Endothelial cell of umbilical vein (primary cell): ENCODE measurements around the gene VEGFA. TPM values are rescaled to one million over a fixed set of nuclear protein-coding genes. Genes with fewer than 3 reads are reported as not detected.

Source experiments
- BruUV-seq: library from RNA; stranded (reverse); fragments of 400-500 nt; replicated peaks from 2 replicates; lab custom pipeline; 2021; lab: Mats Ljungman, UMichigan
- CTCF ChIA-PET: fragments of 300-600, 350-600 bp; sonication (Branson Sonifier 250); formaldehyde crosslinking; loops from one replicate; lab custom pipeline; 2021; ENCODE audit warnings: antibody characterized with exemption, inconsistent platforms; lab: Charles Lee
- POLR2A ChIA-PET: fragments of 300-600, 350-600 bp; sonication (Branson Sonifier 250); formaldehyde crosslinking; loops from one replicate; lab custom pipeline; 2021; ENCODE audit warnings: antibody characterized with exemption, inconsistent platforms; lab: Charles Lee
- DNase-seq: peaks from one replicate; pipeline ENCODE4 v3.0.0-alpha.2; 2011; ENCODE audit warnings: low read depth, low spot score
- FAIRE-seq: peaks from 2 replicates; lab custom pipeline; 2011; peaks lifted over from hg19 to GRCh38; lab: Jason Lieb, UNC
- H2AFZ ChIP-seq: 2 replicates; pipeline ENCODE4 v1.6.0; 2012; ENCODE audit warnings: low read depth, low read length, control low read depth, inconsistent platforms
- H3K27ac ChIP-seq: 2 replicates; pipeline ENCODE4 v1.5.1; 2011; ENCODE audit warnings: low read depth, mild to moderate bottlenecking, control low read depth, low read length, moderate library complexity; ENCODE audit not compliant: insufficient read depth
- H3K27me3 ChIP-seq, 2 experiments: 2 replicates each; pipeline versions ENCODE4 v1.6.0 to v1.6.1; 2011; ENCODE audit warnings: low read length in 2 of 2, mixed read lengths in 1 of 2; ENCODE audit not compliant: control insufficient read depth in 2 of 2, insufficient read depth in 2 of 2
- H3K36me3 ChIP-seq, 2 experiments: 2 replicates in 1 of 2; 3 replicates in 1 of 2; pipeline ENCODE4 v1.5.1; 2011; ENCODE audit warnings: low read length in 2 of 2, mild to moderate bottlenecking in 1 of 2, moderate library complexity in 1 of 2; ENCODE audit not compliant: control insufficient read depth in 2 of 2, insufficient read depth in 2 of 2; ENCODE audit errors: extremely low read depth in 1 of 2
- H3K4me1 ChIP-seq: 3 replicates; pipeline ENCODE4 v1.5.1; 2011; ENCODE audit warnings: mild to moderate bottlenecking, low read length; ENCODE audit not compliant: control insufficient read depth, insufficient read depth; ENCODE audit errors: extremely low read depth
- H3K4me2 ChIP-seq: 2 replicates; pipeline ENCODE4 v1.6.1; 2011; ENCODE audit warnings: low read length, control low read depth, mixed read lengths; ENCODE audit not compliant: insufficient read depth
- H3K4me3 ChIP-seq, 3 experiments: fragments of 200-600 bp in 1 of 3; sonication (generic), shearing (Covaris generic) in 1 of 3; replicated peaks in 1 of 3; 2 replicates each; pipeline ENCODE4 v1.5.1; 2011 to 2016; ENCODE audit warnings: control low read depth in 3 of 3, low read length in 3 of 3, mild to moderate bottlenecking in 2 of 3, inconsistent platforms in 1 of 3, low read depth in 1 of 3, moderate library complexity in 1 of 3; ENCODE audit not compliant: insufficient read depth in 1 of 3
- H3K79me2 ChIP-seq: 2 replicates; pipeline ENCODE4 v1.6.0; 2012; ENCODE audit warnings: low read length, inconsistent platforms; ENCODE audit not compliant: control insufficient read depth, insufficient read depth
- H3K9ac ChIP-seq: replicated peaks from 2 replicates; pipeline ENCODE3; 2011; ENCODE audit warnings: low read length, control low read depth; ENCODE audit not compliant: insufficient read depth; ENCODE audit errors: extremely low read depth
- H3K9me1 ChIP-seq: replicated peaks from 3 replicates; pipeline ENCODE4 v1.6.0; 2011; ENCODE audit warnings: mild to moderate bottlenecking, low read length; ENCODE audit not compliant: control insufficient read depth, insufficient read depth; ENCODE audit errors: extremely low read depth
- H3K9me3 ChIP-seq: replicated peaks from 2 replicates; pipeline ENCODE4 v1.5.1; 2012; ENCODE audit warnings: low read length, inconsistent platforms; ENCODE audit not compliant: control insufficient read depth, insufficient read depth
- H4K20me1 ChIP-seq: replicated peaks from 2 replicates; pipeline ENCODE3; 2011; ENCODE audit warnings: mild to moderate bottlenecking, low read length; ENCODE audit not compliant: control insufficient read depth, insufficient read depth; ENCODE audit errors: extremely low read depth
- EZH2 ChIP-seq: IDR thresholded peaks from 2 replicates; pipeline ENCODE4 v1.6.1; 2012; ENCODE audit warnings: borderline replicate concordance, low read depth, mild to moderate bottlenecking, moderate library complexity, low read length, inconsistent platforms; ENCODE audit not compliant: severe bottlenecking
- FOS ChIP-seq: IDR thresholded peaks from 2 replicates; pipeline ENCODE4 v1.6.1; 2011; ENCODE audit warnings: mild to moderate bottlenecking, low read length, moderate library complexity, borderline replicate concordance; ENCODE audit not compliant: insufficient read depth
- GATA2 ChIP-seq: IDR thresholded peaks from 2 replicates; pipeline ENCODE4 v1.7.0; 2011; ENCODE audit warnings: low read depth, mild to moderate bottlenecking, moderate library complexity, mixed read lengths, low read length; ENCODE audit not compliant: insufficient read length, insufficient read depth
- JUN ChIP-seq: IDR thresholded peaks from 2 replicates; pipeline ENCODE4 v1.6.1; 2011; ENCODE audit warnings: borderline replicate concordance, low read depth; ENCODE audit not compliant: insufficient read length, insufficient read depth
- MYC ChIP-seq: IDR thresholded peaks from one replicate; pipeline ENCODE4 v1.6.1; 2011; ENCODE audit warnings: mild to moderate bottlenecking, low read depth, low read length
- POLR2A ChIP-seq: IDR thresholded peaks from 2 replicates; pipeline ENCODE4 v1.6.1; 2012; ENCODE audit warnings: low read depth, mild to moderate bottlenecking, control low read depth, low read length
- POLR2AphosphoS5 ChIP-seq: IDR thresholded peaks from 2 replicates; pipeline ENCODE4 v1.6.1; 2012; ENCODE audit warnings: low read depth, mild to moderate bottlenecking, control low read depth, low read length, moderate library complexity; ENCODE audit not compliant: insufficient read depth
- dilution Hi-C: fragments of 300-500 bp; cut with MboI; formaldehyde crosslinking; loops from one replicate; pipeline ENCODE4 v1.15.0; 2019; ENCODE audit warnings: low sequenced_read_pairs; ENCODE audit not compliant: extremely low pct_ligation_motif_present
- intact Hi-C: fragments of 100-400 bp; cut with micrococcal nuclease; formaldehyde crosslinking; loops from one replicate; pipeline ENCODE4 v1.10.0; 2022
- polyA plus RNA-seq, 4 experiments: library from polyadenylated mRNA; depleted of rRNA in 3 of 4; stranded (reverse) in 3 of 4; unstranded in 1 of 4; fragments of >200 nt; gene quantifications; 2 replicates each; pipeline versions ENCODE4 v1.2.1 to v1.2.3, GENCODE V29; 2011 to 2012; ENCODE audit warnings: missing spikeins in 1 of 4
- total RNA-seq: library from RNA; stranded (reverse); gene quantifications from 2 replicates; pipeline ENCODE4 v1.2.3, GENCODE V29; 2021
- TF ChIP-seq, protein P1 (sequence below): IDR thresholded peaks from 2 replicates; pipeline ENCODE4 v1.6.1; 2011; ENCODE audit not compliant: insufficient read depth, insufficient read length
- TF ChIP-seq, protein P2 (sequence below), 2 donors: IDR thresholded peaks; 1 replicate in 1 of 2; 2 replicates in 1 of 2; pipeline ENCODE4 v1.5.1; 2011; ENCODE audit warnings: low read length in 2 of 2, mild to moderate bottlenecking in 2 of 2, moderate library complexity in 2 of 2, control low read depth in 1 of 2, inconsistent platforms in 1 of 2, low read depth in 1 of 2; ENCODE audit not compliant: insufficient read depth in 1 of 2; ENCODE audit errors: extremely low read depth in 1 of 2

VEGFA gene
- total and polyA plus RNA-seq, 2 donors (not counting 3 experiments of a cell fraction or from before 2014, with no cell fraction given), result 18.1 to 19.9 TPM

DNA sequence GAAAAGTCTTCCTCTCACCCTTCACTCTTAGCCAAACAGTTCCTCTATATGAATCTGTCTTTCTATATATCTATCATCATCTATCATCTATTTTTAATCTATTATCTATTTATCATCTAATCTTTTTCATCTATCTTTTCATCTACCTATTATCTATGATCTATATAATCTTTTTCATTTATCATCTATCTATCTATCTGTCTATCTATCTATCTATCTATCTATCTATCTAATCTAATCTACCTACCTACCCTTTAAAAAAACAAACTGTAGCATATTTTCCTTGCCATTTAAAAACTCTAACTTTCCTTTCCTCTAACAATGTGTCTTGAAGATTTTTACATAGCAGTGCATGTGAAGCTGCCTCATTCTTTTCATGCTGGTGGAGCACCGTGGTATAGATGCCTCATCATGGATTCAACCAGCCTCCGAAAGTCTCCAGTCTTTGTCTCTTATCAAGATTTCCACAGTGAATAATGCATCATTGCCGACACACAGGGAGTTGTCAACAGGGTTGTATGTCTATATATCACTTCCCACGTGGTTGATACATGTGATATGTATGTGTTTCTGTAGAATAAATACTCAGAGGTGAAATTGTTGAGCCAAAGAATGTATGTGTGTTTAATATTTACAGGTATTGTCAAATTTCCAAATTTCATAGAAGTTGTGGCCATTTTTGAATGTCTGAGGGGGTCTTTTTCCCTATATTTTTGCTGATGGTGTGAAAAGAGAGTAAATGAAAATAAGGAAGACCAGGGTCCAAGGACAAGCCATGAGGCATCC is 51.3 kb downstream of the VEGFA start:
- H3K79me2 ChIP-seq, result no peaks in the 10 kb centered on the region
- H3K4me2 ChIP-seq, result no peak overlapping the region
- H3K36me3 ChIP-seq, result no peaks in the 10 kb centered on the region
- ChIA-PET POLR2A (no interaction called here), CTCF (no interaction called here)
- no peak for FAIRE-seq
- no peak overlapping the region for H2AFZ ChIP-seq
- no TSS peak for BruUV-seq
- H4K20me1 ChIP-seq, result no peaks in the 10 kb centered on the region
- H3K9me1 ChIP-seq, result no peaks in the 10 kb centered on the region
- H3K4me1 ChIP-seq, result no peaks in the 10 kb centered on the region
- intact Hi-C loops (no loop called here), dilution Hi-C loops (no loop called here)
- no peak overlapping the region for H3K4me3 ChIP-seq
- TF ChIP-seq JUN (no peak), MYC (no peak), GATA2 (no peak), POLR2AphosphoS5 (no peak), POLR2A (no peak), EZH2 (no peak), FOS (no peak)
- TF ChIP-seq, protein P1, sequence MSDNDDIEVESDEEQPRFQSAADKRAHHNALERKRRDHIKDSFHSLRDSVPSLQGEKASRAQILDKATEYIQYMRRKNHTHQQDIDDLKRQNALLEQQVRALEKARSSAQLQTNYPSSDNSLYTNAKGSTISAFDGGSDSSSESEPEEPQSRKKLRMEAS, result no peak
- TF ChIP-seq, protein P2, sequence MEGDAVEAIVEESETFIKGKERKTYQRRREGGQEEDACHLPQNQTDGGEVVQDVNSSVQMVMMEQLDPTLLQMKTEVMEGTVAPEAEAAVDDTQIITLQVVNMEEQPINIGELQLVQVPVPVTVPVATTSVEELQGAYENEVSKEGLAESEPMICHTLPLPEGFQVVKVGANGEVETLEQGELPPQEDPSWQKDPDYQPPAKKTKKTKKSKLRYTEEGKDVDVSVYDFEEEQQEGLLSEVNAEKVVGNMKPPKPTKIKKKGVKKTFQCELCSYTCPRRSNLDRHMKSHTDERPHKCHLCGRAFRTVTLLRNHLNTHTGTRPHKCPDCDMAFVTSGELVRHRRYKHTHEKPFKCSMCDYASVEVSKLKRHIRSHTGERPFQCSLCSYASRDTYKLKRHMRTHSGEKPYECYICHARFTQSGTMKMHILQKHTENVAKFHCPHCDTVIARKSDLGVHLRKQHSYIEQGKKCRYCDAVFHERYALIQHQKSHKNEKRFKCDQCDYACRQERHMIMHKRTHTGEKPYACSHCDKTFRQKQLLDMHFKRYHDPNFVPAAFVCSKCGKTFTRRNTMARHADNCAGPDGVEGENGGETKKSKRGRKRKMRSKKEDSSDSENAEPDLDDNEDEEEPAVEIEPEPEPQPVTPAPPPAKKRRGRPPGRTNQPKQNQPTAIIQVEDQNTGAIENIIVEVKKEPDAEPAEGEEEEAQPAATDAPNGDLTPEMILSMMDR (IDR thresholded peaks at IDR 0.05; ENCODE audit: extremely low read depth in 1 of 2, insufficient read depth in 1 of 2, low read depth in 1 of 2, low read length in 2 of 2), result no peak
- H3K27me3 ChIP-seq, result peaks cover 2 to 6% of the 10 kb centered on the region in 2 experiments
- no peak overlapping the region for H3K27ac ChIP-seq
- H3K9ac ChIP-seq, result no peak overlapping the region
- DNase-seq, result no peak
- H3K9me3 ChIP-seq, result no peaks in the 10 kb centered on the region
